ENCODE results near the gene NFKB1.
"Not testable (repeated sequence)": the region's sequence is repeated elsewhere in the genome, so short reads cannot be mapped to it uniquely, and the experiment has no call there.

NFKB1 gene, protein sequence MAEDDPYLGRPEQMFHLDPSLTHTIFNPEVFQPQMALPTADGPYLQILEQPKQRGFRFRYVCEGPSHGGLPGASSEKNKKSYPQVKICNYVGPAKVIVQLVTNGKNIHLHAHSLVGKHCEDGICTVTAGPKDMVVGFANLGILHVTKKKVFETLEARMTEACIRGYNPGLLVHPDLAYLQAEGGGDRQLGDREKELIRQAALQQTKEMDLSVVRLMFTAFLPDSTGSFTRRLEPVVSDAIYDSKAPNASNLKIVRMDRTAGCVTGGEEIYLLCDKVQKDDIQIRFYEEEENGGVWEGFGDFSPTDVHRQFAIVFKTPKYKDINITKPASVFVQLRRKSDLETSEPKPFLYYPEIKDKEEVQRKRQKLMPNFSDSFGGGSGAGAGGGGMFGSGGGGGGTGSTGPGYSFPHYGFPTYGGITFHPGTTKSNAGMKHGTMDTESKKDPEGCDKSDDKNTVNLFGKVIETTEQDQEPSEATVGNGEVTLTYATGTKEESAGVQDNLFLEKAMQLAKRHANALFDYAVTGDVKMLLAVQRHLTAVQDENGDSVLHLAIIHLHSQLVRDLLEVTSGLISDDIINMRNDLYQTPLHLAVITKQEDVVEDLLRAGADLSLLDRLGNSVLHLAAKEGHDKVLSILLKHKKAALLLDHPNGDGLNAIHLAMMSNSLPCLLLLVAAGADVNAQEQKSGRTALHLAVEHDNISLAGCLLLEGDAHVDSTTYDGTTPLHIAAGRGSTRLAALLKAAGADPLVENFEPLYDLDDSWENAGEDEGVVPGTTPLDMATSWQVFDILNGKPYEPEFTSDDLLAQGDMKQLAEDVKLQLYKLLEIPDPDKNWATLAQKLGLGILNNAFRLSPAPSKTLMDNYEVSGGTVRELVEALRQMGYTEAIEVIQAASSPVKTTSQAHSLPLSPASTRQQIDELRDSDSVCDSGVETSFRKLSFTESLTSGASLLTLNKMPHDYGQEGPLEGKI

DNA sequence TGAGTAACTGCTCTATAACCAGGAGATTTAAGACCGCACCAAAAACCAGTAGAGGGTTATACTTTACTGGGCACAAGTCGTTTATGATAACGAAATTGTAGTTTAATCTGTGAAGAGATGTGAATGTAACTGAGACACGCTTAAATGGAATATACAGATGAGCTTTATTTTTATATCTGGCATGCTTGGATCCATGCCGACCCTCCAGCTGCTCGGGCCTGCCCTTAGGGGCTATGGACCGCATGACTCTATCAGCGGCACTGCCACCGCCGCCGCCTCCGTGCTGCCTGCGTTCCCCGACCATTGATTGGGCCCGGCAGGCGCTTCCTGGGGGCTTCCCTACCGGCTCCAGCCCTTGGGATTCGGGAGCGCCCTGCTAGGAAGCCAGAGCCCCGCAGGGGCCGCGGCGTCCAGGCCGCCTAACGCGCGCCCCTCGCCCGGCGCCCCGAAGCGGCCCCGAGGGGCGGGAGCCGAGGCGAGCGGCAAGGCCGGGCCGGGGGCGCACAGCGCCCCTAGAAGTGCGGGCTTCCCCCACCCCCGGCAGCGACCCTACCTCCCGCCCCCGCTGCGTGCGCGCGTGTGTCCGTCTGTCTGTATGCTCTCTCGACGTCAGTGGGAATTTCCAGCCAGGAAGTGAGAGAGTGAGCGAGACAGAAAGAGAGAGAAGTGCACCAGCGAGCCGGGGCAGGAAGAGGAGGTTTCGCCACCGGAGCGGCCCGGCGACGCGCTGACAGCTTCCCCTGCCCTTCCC lies at the start of gene NFKB1:
NFKB1 (plus strand) TSS at position 664 of the 751 bp plus-strand sequence. CDS start 24,160 bp downstream, outside the sequence.
- no peak for FAIRE-seq

DNA sequence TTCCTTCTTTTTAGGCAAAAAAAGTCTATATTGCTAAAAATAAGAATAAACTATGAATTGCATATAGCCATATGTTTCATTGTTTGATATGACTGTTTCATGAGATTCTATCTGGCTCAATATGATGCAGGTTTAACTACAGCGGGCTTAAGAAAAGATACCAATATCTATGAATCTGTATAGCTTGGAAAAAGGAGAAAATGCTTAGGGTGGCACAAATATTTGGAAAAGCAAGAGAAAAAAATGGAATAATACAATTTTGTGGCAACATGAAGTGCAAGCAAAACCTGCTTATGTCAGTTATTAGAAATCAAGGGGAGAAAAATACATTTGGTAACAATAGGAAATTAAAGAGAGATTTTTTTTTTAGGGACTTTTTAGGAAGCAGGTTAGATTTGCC lies 48.3 kb upstream of the NFKB1 start:
- no peak for FAIRE-seq

DNA sequence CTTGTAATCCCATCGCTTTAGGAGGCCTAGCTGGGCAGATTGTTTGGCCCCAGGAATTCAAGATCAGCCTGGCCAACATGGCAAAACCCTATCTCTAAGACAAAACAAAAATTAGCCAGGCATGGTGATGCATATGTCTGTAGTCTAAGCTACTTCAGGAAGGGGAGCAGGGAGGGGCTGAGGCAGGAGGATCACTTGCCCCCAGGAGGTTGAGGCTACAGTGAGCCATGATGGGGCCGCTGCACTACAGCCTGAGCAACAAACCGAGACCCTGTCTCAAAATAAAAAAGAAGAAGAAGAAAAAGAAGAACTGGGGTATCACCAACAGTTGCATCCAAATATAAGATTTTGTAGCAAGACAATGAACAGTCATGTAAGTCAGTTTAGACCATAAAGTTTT lies 47.3 kb upstream of the NFKB1 start:
- no peak for FAIRE-seq

DNA sequence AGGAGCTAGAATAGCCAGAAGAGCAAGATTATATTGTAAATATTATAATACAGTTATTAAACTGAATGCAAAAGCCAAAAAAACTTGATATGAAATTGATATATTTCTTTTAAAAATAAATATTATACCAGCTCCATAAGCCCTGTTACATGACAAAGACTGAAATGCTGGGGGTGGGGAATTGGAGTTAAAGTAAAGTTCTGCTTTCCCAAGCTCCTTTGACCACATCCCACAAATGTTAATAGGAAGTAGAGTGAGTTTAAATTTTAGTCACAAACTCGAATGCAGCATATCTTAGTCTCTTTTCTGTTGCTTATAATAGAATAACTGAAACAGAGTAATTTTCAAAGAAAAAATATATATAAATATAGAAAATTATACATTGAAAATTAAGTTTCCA lies 46.9 kb upstream of the NFKB1 start:
- no peak for FAIRE-seq

DNA sequence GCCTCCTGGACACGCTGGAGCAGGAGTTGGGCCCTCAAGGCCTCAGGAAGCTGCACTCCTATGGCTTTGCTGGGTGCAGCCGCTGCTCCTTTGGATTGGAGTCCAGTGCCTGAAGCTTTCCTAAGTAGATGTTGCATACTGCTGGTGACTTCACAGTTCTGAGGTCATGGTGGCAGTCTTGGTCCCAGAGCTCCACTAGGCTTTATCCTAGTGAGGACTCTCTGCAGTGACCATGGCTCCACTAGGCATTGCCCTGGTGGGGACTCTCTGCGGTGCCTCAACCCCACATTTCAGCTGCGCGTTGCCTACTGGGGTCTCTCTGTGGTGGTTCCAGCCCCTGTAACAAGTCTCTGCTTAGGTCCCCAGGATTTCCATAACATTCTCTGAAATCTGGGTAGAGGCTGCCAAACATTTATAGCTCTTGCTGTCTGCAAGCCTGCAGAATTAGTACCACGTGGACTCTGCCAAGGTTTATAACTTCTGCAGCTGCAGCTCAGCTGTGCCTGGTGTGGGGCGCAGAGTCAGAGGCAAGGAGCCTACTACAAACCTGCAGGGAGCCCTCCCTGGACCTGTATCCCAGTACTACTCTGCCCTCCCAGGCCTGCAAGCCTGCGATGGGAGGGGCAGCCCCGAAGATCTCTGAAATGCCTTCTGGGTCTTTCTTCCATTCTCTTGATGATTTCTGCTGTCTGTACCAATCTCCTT lies 46.0 kb upstream of the NFKB1 start:
- FAIRE-seq: no peak

DNA sequence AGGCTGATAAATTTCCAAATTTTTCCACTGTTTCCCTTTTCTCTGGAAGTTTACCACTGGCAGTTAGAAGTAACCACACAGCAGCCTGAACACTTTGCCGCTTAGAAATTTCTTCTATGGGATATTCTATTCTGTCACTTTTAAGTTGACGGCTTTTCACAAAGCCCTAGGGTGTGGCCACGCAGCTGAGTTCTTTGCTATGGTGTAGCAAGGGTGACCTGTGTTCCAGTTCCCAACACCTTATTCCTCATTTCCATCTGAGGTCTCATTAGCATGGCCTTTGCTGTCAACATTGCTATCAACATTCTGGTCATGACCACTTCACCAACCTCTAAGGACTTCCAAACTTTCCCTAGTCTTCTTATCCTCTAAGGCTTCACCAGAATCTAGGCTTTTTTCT lies 45.4 kb upstream of the NFKB1 start:
- no peak for FAIRE-seq

DNA sequence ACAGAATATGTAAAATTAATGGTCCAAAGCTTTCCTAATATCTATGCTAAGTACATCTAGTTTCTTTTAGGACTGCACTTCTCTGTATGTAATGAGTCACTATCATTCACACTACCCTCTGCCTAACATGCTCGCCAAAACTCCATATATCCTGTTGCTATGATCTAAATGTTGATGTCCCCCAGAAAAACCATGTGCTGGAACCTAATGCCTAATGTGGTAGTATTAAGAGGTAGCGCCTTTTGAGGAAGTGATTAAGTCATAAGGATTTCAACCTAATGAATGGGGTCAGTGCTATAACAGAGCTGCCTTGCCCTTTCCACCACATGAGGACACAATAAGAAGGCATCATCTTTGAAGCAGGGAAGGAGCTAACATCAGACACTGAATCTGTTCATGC lies 34.9 kb upstream of the NFKB1 start:
- no peak for FAIRE-seq

DNA sequence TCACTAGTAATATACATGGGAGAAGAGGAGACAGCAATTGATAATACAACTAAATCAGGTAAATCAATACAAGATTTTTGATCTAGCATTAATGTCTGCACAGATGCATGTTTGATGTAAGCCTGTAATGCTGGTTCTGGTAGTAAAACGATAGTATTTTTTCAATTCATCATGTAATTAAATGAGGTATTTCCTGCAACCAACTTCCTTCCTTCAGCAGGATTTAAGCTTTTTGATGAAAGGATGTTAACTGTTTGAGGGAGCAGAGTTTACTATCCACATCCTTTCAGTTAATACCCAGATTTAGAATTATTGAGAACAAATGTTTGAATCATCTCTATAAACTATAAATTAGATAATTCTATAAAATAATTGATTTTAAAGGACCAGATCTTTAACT lies 31.4 kb upstream of the NFKB1 start:
- no peak for FAIRE-seq

DNA sequence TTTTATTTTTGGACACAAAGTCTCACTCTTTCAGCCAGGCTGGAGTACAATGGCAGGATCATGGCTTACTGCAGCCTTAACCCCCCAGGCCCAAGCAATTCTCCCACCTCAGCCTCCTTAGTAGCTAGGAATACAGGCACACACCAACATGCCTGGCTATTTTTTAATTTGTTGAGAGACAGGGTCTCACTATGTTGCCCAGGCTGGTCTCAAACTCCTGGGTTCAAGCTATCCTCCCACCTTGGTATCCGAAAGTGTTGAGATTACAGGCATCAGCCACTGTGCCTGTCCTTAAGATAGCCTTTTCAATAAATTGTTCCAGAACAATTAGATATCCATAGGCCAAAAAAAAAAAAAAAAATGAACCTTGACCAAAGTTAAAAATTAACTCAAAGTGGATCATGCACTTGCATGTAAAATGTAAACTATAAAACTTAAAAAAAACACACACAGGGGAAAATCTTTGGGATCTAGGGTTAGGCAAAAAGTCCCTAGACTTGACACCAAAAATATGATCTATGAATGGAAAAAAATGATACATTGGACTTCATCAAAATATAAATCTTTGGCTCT lies 28.6 kb upstream of the NFKB1 start:
- FAIRE-seq: no peak

DNA sequence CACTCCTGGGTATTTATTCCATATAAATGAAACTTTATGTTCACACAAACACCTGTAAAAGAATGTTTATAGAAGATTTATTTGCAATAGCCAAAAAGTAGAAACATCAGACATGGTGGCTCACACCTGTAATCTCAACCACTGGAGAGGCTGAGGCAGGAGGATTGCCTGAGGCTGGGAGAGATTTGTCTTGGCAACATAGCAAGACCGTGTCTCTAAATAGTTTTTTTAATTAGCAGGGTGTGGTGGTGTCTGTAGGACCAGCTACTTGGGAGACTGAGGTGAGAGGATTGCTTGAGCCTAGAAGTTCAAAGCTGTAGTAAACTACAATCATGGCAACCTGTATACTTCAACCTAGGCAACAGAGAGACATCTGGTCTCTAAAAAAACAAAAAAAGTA lies 27.7 kb upstream of the NFKB1 start:
- FAIRE-seq: no peak

DNA sequence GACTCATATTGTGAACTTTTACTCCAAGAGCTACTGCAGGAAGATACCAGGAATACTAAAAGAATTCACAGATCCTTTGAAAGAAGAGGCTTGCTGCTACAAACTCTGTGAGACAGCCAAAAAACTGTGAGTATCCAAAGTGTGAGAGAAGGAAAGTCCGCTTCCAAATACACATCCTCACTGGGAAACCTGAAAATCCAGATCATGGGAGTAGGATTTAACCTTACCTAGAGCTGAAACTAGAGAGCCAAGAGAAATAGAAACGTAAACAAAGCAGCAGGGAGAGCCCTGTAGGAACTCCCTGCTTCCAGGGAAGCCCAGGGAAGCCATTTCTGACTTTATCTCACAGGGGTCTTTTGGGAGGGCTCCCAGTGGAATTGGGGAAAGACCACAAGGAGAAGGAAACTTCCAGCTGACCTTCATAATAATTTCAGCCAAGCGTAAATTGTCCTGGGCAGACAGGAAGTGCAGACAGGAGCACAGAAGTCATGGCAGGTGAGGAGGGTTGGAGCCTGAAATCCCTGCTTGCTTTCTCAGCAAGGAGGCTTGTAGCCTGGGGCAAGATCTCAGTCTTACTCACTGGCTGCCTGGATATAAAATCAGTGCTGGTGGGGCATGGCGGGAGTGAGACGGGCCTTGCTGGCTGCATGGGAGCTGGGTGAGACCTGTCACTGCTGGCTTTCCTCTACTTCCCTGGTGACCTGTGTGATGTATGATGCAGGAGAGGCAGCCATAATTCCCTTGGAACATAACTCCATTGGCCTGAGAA lies 26.2 kb upstream of the NFKB1 start:
- no peak for FAIRE-seq

DNA sequence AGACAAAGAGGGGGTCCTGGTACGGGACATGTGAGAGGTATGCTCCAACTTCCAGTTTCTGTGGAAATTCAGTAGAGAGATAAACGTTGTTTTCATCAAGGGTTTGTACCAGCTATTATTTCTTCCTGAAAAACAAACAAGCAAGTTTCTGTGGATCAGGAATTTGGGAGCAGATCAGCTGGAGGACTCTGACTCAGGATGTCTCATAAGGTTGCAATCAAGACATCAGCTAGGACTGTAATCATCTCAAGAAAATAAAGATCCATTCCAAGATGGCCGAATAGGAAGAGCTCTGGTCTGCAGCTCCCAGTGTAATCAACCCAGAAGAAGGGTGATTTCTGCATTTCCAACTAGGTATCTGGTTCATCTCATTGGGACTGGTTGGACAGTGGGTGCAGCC lies 23.5 kb upstream of the NFKB1 start:
- no peak for FAIRE-seq

DNA sequence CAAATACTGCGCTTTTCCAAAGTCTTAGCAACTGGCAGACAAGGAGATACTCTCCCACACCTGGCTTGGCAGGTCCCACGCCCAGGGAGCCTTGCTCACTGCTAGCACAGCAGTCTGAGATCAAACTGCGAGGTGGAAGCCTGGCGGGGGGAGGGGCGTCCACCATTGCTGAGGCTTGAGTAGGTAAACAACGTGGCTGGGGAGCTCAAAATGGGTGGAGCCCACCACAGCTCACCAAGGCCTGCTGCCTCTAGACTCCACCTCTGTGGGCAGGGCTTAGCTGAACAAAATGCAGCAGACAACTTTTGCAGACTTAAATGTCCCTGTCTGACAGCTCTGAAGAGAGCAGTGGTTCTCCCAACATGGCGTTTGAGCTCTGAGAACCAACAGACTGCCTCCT lies 23.0 kb upstream of the NFKB1 start:
- no peak for FAIRE-seq

DNA sequence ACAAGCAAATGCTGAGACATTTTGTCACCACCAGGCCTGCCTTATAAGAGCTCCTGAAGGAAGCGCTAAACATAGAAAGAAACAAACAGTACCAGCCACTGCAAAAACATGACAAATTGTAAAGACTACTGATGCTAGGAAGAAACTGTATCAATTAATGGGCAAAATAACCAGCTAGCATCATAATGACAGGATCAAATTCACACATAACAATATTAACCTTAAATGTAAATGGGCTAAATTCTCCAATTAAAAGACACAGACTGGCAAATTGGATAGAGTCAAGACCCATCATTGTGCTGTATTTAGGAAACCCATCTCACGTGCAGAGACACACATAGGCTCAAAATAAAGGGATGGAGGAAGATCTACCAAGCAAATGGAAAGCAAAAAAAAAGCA lies 21.3 kb upstream of the NFKB1 start:
- FAIRE-seq: not testable (repeated sequence)

DNA sequence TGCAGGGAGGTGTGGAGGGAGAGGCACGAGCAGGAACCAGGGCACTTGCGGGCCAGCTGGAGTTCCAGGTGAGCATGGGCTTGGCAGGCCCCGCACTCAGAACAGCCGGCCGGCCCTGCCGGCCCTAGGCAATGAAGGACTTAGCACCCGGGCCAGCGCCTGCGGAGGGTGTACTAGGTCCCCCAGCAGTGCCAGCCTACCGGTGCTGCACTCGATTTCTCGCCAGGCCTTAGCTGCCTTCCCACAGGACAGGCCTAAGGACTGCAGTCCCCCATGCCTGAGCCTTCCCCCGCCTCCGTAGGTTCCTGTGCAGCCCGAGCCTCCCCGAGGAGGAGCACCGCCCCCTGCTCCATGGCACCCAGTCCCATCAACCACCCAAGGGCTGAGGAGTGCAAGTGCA lies 18.0 kb upstream of the NFKB1 start:
- FAIRE-seq: no peak

DNA sequence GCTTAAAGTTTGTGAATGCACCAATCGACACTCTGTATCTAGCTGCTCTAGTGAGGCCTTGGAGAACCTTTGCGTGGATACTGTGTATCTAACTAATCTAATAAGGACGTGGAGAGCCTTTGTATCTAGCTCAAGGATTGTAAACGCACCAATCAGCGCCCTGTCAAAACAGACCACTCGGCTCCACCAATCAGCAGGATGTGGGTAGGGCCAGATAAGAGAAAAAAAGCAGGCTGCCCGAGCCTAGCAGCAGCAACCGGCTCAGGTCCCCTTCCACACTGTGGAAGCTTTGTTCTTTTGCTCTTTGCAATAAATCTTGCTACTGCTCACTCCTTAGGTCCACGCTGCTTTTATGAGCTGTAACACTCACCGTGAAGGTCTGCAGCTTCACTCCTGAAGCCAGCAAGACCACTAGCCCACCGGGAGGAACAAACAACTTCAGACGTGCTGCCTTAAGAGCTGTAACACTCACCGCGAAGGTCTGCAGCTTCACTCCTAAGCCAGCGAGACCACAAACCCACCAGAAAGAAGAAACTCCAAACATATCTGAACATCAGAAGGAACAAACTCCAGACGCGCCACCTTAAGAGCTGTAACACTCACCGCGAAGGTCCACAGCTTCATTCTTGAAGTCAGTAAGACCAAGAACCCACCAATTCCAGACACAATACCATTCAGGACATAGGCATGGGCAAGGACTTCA lies 17.0 kb upstream of the NFKB1 start:
- not testable (repeated sequence) for FAIRE-seq

DNA sequence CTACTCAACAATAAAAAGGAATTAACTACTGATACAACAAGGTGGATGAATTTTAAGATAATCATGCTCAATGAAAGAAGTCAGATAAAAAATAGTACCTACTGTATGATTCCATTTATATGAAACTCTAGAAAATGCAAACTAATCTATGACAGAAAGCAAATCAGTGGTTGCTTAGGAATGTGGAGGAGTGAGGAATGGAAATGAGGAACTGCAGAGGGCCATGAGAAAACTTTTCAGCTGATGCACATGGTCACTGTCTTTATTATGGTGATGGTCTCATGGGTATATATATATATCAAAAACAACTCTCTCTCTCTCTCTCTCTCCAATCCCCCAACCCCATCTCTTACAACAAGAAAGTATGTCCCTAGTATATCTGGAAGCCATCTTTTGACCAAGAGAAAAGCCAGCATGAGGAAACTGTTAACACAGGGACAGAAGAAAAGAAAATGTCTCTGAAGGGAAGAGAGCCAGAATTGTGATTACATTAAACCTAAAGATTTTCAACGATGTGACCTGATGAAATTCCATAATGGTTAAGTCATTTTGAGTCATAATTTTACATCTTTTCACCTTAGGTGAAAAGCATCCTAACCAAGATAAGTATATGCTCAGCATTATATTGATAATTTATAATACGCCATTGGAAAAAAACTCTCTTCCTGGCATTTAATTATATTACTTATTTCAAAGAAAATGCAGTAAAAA lies 8.5 kb upstream of the NFKB1 start:
- FAIRE-seq: no peak

DNA sequence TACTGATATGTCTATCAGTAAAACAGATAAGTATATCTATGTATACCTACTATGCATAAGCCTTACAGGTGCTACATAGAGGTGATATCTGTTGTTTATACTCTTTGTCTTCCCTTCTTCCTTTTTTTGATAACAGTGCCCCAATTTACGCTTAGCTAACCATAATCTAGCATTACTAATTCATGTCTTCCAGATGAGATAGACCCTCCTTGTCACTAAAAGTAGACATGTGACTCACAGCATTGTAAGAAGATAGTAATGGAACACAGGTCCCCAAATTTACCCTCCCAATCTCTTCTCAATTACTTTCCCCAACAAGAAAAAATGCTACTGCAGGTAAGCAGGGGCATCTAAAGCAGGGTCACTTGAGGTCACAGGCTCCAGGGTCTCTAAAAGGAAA lies 7.9 kb upstream of the NFKB1 start:
- no peak for FAIRE-seq

DNA sequence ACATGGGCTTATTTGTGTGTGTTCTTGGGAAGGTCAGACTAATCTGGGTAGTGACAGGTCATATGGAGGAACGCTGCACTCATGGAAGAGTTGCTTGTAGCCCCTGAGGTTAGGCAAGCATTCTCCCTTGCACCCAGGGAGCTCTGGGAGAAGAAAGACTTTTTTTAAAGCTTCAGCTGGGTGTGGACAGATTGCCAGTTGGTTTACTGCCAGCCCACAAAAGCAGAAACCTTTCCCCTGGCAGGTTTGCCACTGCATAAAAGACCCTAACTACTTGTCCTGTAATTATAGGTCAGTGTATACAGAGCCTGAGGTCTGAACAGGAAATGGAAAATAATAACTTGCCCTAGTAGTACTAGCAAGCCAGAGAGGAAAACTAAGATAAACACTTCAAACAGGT lies 7.4 kb upstream of the NFKB1 start:
- no peak for FAIRE-seq

DNA sequence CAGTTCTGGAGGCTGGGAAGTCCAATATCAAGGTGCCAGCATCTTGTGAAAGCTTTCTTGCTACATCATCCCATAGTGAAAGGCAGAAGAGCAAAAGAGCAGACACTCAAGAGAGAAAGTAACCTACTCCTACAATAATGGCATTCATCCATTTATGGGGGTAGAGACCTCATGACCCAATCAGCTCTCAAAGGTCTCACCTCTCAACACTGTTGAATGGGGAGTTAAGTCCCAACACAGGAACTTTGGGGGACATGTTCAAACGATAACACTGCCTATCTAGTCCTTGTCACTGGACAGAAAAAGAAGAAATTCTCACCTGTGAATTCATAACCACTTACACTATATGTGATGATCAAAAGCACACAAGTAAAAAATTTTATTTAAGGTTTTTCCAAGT lies 6.6 kb upstream of the NFKB1 start:
- no peak for FAIRE-seq

All from TTC549 (cell line).